KG1 (cell line): ENCODE data around the gene VPS18.

Experiments
- DNase-seq: peaks from one replicate; lab custom pipeline; 2025; lab: John Stamatoyannopoulos, UW

VPS18 gene

DNA sequence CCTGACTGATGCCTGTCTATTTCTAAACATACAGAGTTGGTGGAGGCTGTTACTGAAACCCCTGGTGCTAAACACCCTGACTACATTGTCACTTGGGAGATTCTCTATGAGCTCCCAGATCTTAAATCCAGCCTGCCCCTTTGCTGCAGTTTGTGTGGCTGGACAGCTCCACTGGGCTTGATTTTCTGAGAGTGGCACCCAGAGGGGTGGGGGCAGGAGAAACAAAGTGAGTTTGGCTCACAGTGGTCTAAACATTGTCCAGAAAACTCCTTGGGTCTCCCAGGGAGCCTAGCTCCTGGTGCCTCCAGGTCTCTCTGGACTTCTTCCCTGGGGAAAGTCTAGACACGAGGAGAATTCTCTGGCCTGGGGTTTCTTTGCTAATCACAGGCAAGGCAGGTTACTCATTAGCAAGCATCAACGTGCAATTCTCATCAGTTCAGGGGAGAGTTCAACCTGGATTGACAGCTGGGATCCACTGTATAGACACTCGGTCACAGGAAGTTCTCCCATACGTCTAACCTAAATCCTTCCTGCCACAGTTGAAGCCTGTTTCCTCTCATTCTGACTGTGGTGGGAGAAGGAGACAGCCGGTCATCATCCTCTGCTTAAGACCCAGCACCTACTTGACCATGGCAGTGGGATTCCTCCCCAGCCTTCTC is 27.8 kb downstream of the VPS18 start:
- no peak for DNase-seq

DNA sequence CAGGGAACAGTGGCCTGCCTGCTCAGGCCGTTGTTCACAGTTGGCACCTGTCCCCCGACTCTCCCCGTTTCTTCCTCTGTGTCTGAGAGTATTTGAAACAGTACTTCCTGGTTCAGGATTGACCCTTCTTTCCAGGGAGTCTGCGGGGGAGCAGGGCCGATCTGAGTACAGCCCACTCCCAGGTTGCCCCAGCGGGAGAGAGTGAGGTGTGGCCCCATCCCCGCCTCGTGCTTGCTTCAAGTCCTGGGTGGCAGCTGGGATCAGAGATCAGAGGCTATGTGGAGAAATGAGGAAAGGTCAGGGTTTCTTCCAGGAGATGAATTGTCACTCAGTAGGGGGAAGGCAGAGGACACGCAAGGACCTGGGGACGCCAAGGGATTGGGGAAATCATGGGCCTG is 28.4 kb downstream of the VPS18 start:
- no peak for DNase-seq

DNA sequence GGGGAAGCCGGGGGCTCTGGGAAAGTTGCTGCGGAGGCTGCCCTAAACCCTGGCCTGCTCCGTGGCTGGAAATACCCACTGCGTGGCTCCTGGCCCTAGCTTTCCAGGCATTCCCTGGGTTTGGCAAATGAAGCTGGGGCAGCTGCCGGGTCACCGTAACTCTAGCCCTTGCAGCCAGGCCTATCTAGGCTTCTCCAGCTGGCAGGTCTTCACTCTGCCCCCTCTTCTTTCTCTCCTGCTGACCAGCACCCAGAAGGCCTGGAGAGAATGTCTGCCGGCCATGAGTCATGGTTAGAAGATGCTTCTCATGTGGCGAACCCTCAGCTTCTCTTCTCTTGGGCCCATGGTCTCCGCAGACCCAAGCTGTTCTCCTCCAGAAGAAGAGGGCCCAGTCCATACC is 29.3 kb downstream of the VPS18 start:
- no peak for DNase-seq

DNA sequence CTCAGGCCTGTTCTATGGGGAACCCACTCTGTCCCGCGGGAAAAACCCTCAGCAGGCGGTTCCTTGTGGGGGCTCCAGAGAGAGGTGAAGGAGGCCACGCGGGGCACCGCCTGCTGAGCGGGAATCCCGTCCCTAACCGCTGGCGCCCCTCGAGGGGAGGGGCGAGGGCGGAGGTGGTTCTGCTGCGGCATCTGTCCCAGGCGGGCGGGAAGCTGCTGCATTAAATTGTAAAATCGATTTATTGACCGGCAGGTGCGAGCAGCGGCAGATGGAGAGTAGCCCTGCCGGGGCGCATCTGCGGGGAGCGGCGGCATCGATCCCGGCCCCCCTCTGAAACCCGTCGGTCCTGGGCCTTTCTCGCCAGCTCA is 31.2 kb downstream of the VPS18 start:
- DNase-seq: no peak

DNA sequence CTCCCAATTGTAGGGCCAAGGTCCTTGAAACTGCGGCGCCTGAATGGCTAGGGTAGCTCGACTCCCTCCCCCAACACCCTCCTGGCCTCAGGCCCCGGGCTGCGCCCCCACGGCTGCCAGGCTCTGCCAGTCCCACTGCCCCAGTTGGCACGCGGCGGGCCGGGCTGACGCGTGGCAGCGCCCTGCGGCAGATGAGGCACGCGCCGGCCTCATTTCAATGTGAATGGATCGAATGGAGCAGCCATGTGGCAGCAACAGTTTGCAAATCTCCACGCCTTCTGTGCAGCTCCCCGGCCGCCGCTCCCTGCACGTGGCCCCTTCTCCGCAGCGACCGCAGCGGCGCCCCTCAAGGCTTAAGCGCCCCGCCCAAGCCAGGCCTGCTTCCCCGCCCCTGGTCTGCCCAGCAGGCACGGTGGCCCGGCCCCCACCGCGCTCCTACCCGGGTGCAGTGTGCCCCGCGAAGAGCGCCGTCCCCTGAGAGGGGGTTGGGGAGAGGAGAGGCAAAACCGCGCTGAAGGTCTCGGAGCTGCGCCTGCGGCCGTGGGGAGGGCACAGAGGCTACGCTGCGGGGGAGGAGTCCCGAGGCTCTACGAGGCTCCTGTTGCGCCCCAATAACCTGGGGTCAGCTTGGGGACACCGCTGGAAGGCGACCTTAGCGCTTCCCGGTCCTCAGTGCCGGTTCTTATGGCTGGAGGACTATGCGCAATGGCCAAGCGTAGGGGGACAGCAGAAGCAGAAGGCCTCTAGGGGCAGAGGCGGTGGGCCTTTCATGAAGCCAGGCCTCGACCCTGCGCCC is 31.8 kb downstream of the VPS18 start:
- DNase-seq: no peak

DNA sequence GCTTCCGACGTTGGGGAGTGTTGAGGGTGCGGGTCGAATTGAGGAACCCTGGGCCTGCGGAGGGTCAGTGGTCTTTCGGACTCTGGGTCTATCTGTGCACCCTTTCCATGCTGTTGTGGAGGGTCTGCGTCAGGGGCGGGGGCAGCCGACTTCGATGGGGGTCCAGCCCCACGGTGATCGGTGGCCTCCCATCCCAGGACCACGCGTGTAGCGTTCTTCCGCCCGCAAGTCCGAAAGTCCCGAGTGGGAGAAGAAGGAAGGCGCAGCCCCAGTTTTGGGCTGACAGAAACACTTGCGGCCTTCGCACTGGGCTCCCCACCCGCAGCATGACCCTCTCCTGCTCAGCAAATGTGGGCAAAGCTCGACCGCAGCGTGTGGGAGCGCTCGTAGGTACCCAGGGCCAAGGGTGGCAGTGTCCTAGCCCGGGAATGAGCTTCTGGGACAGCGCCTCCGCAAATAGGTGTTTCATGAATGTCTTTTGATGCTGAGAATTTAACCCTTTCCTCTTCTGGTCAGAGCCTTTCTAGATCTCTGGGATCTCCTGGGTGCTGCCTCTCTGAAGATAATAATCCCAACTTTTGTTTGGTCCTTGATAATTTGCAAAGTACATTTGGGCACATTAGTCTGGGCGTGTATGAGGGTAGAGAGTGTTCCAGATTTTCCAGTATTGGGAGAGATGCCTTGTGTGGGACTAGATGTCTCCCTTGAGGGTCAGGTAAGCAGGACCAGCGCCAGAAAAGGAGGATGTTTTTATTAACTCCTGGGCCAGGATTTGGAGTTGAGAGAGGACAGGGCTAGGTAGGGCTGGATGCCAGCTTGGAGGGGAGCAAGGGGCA is 32.6 kb downstream of the VPS18 start:
- DNase-seq: no peak

DNA sequence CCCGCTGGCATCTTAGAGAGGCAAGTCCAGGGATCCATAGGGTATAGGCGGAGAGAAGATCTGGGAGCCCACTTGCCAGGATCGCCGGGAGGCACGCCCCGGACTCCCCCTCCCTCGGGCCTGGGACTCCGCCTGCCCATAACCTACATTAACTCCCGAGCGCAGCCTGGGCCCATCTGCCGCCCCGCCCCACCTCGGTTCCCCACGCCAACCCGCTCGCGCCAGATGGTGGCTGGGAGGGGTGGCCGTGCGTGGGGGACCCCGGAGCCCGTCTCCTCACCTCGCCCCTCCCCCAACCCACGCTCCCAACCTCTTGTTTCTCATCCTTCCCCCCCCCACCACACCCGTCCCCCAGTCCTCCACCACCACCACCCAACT is 33.2 kb downstream of the VPS18 start:
- DNase-seq: no peak

DNA sequence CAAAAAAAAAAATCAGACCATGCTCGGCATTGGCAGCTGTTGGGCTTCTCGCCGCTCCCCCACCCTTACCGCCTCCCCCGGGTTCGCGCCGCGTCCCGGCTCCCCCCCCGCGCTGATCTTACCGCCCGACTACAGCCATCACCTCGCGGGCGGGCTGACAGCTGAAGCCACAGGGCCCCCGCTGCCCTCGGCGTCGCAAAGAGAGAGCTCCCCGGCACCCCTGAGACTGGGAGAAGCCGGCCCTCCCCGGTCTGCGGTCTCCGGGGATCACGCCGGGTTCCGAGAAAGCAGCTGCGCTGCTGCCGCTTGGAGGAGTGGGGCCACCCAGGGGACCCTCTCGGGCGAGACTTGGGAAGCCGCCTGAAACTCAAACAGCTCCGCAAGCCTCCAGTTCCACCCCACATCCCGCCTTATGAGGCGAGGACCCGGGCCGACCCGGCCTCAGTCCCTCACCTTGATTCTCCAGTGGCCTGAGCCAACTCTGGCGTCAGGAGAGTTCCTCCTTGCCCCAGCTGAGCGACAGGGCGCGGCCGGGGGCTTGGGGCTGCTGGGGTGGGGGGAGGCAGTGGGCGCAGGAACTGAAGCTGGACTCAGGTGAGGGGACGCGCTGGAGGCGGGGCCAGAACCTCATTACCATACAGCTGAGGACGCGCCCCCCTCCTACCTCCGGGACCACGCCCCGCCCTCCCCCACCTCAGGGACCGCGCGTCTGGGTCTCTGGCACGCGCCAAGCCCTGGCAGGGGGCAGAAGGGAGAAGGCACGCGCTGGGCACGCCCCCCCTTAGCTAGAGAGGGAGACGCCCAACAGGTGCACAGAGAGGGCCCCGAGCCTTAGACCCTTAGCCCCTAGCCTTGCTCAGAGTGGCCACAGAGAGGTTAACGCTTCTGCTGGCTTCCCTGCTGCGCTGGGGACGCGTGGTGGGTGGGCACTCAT is 33.9 kb downstream of the VPS18 start:
- no peak for DNase-seq

DNA sequence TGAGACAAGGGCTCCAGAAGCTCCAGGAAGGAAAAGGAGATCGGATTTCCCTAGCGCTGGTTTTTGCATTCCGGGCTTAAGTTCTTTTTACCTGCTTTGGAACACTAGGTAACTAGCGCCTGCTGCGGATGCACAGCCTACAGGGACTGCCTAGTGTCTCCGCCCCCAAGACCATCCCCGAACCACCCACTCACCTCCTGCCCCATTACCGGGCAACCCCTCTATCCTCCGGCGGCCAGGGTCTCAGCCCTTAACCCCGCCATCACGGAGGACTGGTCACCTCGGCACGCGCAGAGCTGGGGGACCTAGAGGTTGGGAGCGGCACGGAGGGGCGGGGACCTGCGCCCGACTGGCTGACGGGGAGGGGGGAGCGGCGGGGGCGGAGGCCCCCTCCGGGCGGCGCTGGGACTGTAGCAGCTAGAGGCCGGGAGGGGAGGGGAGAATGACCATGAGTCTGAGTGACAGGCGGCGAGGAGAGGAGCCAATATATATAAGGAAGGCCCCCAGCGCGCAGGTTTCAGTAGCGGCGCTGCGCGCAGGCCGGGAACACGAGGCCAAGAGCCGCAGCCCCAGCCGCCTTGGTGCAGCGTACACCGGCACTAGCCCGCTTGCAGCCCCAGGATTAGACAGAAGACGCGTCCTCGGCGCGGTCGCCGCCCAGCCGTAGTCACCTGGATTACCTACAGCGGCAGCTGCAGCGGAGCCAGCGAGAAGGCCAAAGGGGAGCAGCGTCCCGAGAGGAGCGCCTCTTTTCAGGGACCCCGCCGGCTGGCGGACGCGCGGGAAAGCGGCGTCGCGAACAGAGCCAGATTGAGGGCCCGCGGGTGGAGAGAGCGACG is 34.8 kb downstream of the VPS18 start, which contains the start of gene DLL4:
Gene DLL4, plus strand, starts transcription at position 520 of the 839 bp plus-strand sequence. CDS start 329 bp downstream, outside the sequence.
- no peak for DNase-seq

DNA sequence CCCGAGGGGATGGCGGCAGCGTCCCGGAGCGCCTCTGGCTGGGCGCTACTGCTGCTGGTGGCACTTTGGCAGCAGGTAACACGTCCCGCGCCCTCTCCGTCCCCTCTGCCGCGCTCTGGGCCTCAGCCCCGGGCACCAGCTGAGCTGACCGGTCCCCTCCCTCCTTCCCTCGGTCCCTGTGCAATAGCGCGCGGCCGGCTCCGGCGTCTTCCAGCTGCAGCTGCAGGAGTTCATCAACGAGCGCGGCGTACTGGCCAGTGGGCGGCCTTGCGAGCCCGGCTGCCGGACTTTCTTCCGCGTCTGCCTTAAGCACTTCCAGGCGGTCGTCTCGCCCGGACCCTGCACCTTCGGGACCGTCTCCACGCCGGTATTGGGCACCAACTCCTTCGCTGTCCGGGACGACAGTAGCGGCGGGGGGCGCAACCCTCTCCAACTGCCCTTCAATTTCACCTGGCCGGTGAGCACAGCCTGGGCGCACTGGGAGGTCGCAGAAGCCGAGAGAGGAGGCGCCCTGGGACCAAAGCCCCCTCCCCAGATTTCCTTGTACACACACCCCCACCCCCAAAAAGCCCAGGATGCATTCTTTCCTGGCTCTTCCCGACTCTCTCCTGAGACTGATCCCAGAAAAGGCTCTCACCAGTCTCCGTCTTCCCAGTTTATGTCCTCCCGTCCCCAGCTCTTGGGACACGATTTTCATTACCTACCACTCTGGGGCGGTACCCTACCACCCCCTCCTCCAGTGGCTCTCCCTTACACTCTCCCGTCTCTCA is 35.6 kb downstream of the VPS18 start:
- DNase-seq: no peak

DNA sequence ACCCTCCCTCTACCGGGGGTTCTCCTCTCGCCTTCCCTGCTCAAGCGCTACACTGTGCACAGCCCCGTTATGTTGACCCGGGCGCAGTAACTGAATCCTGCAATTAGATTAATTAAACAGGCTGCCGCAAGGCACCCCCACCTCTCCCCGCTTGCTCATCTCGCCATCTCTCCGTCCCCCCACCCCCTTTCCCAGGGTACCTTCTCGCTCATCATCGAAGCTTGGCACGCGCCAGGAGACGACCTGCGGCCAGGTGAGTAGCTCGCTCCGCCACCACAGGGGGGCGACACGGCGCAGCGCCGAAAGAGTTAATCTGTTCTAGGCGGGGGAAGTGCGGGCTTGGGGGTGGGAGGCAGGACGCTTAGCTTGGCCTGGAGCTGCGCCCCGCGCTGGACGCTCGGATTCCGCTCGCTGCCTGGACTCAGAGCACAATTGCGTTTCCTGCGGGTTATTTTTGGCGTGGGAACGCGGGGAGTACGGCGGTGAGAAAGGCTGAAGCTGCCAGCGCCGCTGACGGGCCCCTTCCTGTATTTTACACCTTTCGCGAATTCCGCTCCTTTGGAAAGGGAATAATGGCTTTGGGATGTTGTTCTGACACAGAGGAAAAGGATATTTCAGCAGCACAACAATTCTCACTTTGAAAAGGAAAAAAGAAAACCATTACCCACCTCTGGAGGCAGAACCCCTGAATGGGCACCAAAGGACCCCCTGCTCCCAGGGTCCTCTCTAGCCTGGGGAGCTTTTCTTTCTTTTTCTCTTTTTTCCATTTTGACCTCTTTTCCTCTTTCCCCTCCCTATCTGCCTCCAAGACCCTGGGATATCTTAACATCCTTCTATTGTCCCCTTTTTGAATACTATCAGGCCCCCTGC is 36.4 kb downstream of the VPS18 start:
- DNase-seq: no peak

DNA sequence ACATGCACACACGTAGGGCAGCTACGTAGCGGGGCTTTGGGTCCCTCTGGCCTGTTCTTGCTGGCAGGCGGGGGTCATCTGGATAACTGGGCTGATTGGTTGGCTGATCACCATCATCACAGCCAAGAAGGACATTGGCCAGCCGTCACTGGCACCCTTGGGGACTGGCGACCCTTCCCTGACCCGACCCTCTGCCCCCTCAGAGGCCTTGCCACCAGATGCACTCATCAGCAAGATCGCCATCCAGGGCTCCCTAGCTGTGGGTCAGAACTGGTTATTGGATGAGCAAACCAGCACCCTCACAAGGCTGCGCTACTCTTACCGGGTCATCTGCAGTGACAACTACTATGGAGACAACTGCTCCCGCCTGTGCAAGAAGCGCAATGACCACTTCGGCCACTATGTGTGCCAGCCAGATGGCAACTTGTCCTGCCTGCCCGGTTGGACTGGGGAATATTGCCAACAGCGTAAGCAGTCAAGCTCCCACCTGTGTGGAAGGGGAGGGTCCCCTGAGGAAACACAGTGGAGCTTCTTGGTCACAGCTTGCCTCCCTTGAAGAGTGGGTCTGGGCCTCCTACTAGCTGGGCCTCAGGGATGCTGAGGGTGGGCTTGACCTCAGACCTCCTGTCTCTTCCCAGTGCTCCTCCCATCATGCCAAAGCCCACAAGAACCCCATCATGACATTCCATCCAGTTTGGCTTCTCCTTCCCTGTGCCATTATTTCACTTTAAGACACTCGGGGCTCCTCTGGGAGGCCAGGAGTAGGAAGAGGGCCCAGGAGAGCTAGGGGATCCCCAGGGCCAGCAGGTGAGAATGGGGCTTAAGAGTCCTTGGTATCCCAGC is 37.3 kb downstream of the VPS18 start:
- DNase-seq: no peak

DNA sequence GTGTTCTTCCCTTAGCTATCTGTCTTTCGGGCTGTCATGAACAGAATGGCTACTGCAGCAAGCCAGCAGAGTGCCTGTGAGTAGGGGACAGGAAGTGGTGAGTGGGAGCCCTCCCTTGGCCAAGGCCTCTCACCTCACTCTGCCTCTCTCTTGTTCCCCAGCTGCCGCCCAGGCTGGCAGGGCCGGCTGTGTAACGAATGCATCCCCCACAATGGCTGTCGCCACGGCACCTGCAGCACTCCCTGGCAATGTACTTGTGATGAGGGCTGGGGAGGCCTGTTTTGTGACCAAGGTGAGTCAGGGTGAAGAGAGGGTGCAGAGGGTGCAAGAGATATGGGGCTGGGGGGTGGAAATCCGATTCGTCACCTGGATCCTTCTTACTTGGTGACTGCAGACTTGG is 37.9 kb downstream of the VPS18 start:
- DNase-seq: no peak

DNA sequence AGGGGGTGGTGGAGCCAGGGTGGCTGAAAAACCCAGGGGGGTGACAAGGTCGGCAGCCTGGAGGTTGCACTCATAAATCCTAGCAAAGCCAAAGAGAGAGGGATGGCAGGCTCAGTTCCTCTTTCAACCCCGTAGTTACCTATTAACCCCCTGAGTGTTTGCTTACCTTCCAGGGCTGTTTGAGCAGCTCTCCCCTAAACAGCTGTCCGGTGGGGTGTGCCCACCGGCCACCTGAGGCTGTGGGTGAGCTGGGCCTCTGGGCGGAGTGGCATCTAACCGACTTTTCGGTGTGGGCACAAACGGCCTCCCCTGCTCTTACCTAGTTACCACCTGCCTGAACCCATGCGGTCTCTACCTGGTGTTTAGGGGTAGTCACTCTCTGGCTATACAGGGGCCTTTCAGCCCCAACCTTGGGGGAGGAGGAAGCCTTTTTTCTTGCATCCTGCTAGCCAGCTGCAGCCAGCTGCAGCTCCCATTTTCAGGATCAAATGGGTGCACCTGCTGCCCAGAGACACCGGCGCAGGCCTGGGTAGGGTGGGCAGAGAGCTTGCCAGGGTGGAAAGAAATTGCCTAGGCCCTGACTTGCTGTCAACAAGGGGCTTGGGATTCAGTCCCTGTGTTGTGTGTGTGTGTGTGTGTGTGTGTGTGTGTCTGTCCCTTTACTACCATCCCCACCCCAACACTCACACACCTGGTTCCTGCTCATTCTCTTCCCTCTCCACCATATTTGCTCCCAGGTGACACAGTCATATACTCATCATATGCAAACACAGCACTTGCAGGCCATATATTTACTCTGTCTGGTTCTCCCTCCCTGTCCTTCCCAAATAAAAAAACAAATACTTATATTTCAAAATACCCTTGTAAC is 38.6 kb downstream of the VPS18 start:
- DNase-seq: no peak

DNA sequence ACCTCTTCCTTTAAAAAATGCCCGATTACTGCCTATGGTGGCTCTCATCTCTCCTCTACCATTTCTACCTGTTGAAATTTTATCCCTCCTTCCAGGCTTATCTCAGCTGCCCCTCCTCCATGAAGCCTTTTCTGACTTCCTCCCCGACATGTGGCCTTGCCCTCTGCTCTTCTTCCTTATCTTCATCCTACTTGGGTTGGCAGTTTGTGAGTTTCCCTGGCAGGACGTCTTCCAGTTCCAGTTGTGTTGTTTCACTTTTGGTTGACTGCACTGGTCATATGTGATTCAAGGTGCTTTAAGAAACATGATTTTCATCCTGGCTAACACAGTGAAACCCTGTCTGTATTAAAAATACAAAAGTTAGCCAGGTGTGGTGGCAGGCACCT is 39.3 kb downstream of the VPS18 start:
- DNase-seq: no peak

DNA sequence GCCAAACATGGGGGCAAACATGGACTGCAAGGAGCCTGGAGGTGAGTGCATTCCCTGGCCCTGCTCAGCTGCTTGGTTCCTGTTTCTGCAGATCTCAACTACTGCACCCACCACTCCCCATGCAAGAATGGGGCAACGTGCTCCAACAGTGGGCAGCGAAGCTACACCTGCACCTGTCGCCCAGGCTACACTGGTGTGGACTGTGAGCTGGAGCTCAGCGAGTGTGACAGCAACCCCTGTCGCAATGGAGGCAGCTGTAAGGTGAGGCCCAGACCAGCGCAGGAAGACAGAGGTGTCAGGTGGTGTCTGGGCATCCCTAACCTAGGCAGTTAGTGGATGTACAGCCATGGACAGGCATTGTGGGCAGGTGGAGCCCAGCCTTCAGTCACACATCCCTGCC is 40.2 kb downstream of the VPS18 start:
- no peak for DNase-seq

DNA sequence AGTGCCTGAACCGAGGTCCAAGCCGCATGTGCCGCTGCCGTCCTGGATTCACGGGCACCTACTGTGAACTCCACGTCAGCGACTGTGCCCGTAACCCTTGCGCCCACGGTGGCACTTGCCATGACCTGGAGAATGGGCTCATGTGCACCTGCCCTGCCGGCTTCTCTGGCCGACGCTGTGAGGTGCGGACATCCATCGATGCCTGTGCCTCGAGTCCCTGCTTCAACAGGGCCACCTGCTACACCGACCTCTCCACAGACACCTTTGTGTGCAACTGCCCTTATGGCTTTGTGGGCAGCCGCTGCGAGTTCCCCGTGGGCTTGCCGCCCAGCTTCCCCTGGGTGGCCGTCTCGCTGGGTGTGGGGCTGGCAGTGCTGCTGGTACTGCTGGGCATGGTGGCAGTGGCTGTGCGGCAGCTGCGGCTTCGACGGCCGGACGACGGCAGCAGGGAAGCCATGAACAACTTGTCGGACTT is 42.0 kb downstream of the VPS18 start:
- no peak for DNase-seq
